CD4-positive, CD25-positive, alpha-beta regulatory T cell (primary cell): ENCODE data around the gene TMEM181. TPM values are rescaled to one million over a fixed set of nuclear protein-coding genes. Genes with fewer than 3 reads are reported as not detected.
"Not testable (repeated sequence)": the region's sequence is repeated elsewhere in the genome, so short reads cannot be mapped to it uniquely, and the experiment has no call there.

Experiments
- ATAC-seq, 2 donors: fragments of 150-1000 bp; cut with Tn5 transposase; one replicate each; pipeline ENCODE4 v1.10.0; 2021; ENCODE audit warnings: low read depth in 2 of 2, moderate number of reproducible peaks in 2 of 2, moderate library complexity in 1 of 2
- DNase-seq, 3 donors: peaks; one replicate each; pipeline versions ENCODE4 v3.0.0 to v3.0.0-alpha.2; 2012 to 2022; ENCODE audit warnings: mixed read lengths in 1 of 3
- H3K27ac ChIP-seq: one replicate; pipeline ENCODE4 v1.7.0; 2013; ENCODE audit warnings: mild to moderate bottlenecking, low read length; ENCODE audit not compliant: insufficient read depth, poor library complexity, severe bottlenecking
- H3K27me3 ChIP-seq: one replicate; pipeline ENCODE4 v1.7.0; 2013; ENCODE audit warnings: low read length; ENCODE audit not compliant: control insufficient read depth, insufficient read depth
- H3K36me3 ChIP-seq: one replicate; pipeline ENCODE4 v1.7.0; 2013; ENCODE audit warnings: mild to moderate bottlenecking, low read length, moderate library complexity; ENCODE audit not compliant: control insufficient read depth, insufficient read depth
- H3K4me1 ChIP-seq: 2 replicates; pipeline ENCODE4 v1.7.0; 2013; ENCODE audit warnings: mild to moderate bottlenecking, low read length; ENCODE audit not compliant: insufficient read depth, control insufficient read depth, poor library complexity, severe bottlenecking
- H3K4me3 ChIP-seq: one replicate; pipeline ENCODE4 v1.7.0; 2013; ENCODE audit warnings: low read depth, mild to moderate bottlenecking, low read length, moderate library complexity
- H3K9me3 ChIP-seq, 2 experiments: 1 replicate in 1 of 2; 2 replicates in 1 of 2; pipeline ENCODE4 v1.7.0; 2013; ENCODE audit warnings: low read length in 2 of 2, mild to moderate bottlenecking in 1 of 2, moderate library complexity in 1 of 2; ENCODE audit not compliant: control insufficient read depth in 2 of 2
- H3K27ac Mint-ChIP-seq, 3 donors: one replicate each; pipeline ENCODE4 v1.8.0; 2020 to 2022; ENCODE audit warnings: mild to moderate bottlenecking in 3 of 3, mixed read lengths in 3 of 3, moderate library complexity in 2 of 3
- H3K27me3 Mint-ChIP-seq: one replicate; pipeline ENCODE4 v1.8.0; 2022; ENCODE audit warnings: mild to moderate bottlenecking, mixed read lengths
- H3K36me3 Mint-ChIP-seq: one replicate; pipeline ENCODE4 v1.8.0; 2020; ENCODE audit warnings: mixed read lengths
- H3K4me1 Mint-ChIP-seq, 4 donors: one replicate each; pipeline ENCODE4 v1.8.0; 2020 to 2022; ENCODE audit warnings: mixed read lengths in 4 of 4, mild to moderate bottlenecking in 1 of 4
- H3K4me3 Mint-ChIP-seq, 4 donors: one replicate each; pipeline ENCODE4 v1.8.0; 2020 to 2022; ENCODE audit warnings: mild to moderate bottlenecking in 4 of 4, mixed read lengths in 4 of 4, moderate library complexity in 3 of 4
- H3K9me3 Mint-ChIP-seq, 7 donors: one replicate each; pipeline ENCODE4 v1.8.0; 2020 to 2022; ENCODE audit warnings: mixed read lengths in 7 of 7, mild to moderate bottlenecking in 3 of 7, moderate library complexity in 2 of 7
- polyA plus RNA-seq, 4 donors: library from polyadenylated mRNA; unstranded; fragments of 300-500 nt; fragmentation: Illumina TruSeq; gene quantifications; one replicate each; pipeline ENCODE4 v1.2.3, GENCODE V29; 2021
- total RNA-seq: library from RNA; stranded (reverse); gene quantifications from one replicate; pipeline ENCODE4 v1.2.3, GENCODE V29; 2022

TMEM181 gene
- total and polyA plus RNA-seq, 5 donors from 2014 or later, result 4.9 to 21.2 (median 5.6) TPM

DNA sequence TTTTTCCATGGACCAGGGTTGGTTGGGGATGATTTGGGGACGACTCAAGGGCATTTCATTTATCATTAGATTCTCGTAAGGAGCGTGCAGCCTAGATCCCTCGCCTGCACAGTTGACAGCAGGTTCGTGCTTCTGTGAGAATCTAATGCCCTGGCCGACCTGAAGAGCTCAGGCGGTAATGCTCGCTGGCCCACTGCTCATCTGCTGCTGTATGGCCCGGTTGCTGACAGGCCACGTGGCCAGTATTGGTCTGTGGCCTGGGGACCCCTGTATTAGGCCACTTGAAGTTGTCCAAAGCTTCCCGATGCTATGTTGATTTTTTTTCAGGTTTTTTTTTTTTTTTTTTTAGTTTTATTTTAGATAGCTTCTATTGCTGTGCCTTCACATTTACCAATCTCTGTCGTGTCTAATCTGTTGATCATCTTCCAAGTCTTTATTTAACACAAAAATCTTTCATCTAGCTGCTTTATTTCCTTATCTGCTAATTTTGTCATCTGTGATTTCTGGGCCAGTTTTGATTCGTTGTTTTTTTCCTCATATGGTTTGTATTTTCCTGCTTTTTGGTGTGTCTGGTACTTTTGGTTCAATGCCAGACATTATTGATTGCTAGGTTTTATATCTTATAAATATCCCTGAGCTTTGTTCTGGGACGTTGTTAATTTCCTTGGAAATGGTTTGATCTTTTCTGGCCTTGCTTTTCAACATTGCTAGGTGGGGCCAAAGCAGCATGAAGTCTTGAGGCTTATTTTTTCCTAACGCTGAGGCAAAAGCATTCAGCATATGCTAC lies 43.6 kb downstream of the TMEM181 start:
- Mint-ChIP-seq H3K4me1 (peaks cover 6 to 19% (median 9%) of the 10 kb centered on the region in 4 donors), H3K36me3 (peaks cover 29% of the 10 kb centered on the region), H3K27ac (peak overlapping the region in 2 of 3 donors; percentile 50 to 72), H3K4me3 (no peak overlapping the region), H3K9me3 (no peaks in the 10 kb centered on the region), H3K27me3 (no peaks in the 10 kb centered on the region)
- no peak overlapping the region for H3K27ac ChIP-seq
- H3K4me1 ChIP-seq, result no peaks in the 10 kb centered on the region
- DNase-seq, result no peak
- no peak overlapping the region for H3K4me3 ChIP-seq
- peaks cover 62% of the 10 kb centered on the region for H3K36me3 ChIP-seq
- no peaks in the 10 kb centered on the region for H3K9me3 ChIP-seq
- H3K27me3 ChIP-seq, result no peaks in the 10 kb centered on the region
- no peak for ATAC-seq

GRCh38 chr6:158604048-158604406 lies 44.1 kb downstream of the TMEM181 start:
- Histone ChIP-seq H3K9me3 (no peaks in the 10 kb centered on the region), H3K27ac (no peak overlapping the region), H3K4me1 (no peaks in the 10 kb centered on the region), H3K4me3 (no peak overlapping the region), H3K36me3 (peaks cover 65% of the 10 kb centered on the region), H3K27me3 (no peaks in the 10 kb centered on the region)
- ATAC-seq, result no peak
- DNase-seq, result no peak
- H3K9me3 Mint-ChIP-seq, result no peaks in the 10 kb centered on the region
- H3K36me3 Mint-ChIP-seq, result peaks cover 29% of the 10 kb centered on the region
- H3K4me1 Mint-ChIP-seq, result peaks cover 6 to 21% (median 9%) of the 10 kb centered on the region in 4 donors
- H3K27ac Mint-ChIP-seq, result peak overlapping the region in 1 of 3 donors; percentile 50
- no peaks in the 10 kb centered on the region for H3K27me3 Mint-ChIP-seq
- H3K4me3 Mint-ChIP-seq, result no peak overlapping the region

DNA sequence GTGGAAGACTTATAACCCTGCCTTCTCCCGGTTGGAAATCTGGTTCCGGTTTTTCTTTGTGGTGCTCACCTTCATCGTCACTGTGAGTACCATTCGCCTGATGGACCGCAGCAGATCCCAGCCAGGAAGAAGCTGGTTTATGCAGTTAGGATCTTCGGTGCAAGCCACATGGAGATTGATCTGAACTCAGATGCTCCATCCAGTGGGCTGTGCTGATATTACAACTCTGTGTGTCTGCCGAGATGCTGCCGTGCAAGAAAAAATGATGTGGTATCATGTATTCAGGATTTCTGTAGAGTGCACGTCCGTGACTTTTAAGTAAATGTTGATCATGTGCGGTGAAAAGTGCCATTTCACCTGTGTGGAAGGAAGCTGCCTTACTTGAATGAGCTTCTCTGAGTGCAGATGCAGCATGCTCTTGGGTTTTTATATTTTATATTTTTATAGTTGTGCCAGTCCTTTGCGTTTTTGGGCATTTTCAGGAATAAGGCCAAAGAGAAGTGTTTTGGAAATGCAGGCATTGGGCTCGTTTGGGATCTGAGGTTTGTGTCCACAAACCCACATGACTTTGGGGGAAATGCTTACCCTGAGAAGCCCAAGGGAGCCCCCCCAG lies 45.5 kb downstream of the TMEM181 start:
- peaks cover 6 to 21% (median 8%) of the 10 kb centered on the region in 4 donors for H3K4me1 Mint-ChIP-seq
- no peaks in the 10 kb centered on the region for H3K9me3 Mint-ChIP-seq
- no peak overlapping the region for H3K27ac Mint-ChIP-seq
- H3K27ac ChIP-seq, result no peak overlapping the region
- H3K4me3 Mint-ChIP-seq, result no peak overlapping the region
- H3K27me3 Mint-ChIP-seq, result no peaks in the 10 kb centered on the region
- peaks cover 67% of the 10 kb centered on the region for H3K36me3 ChIP-seq
- no peaks in the 10 kb centered on the region for H3K27me3 ChIP-seq
- H3K4me1 ChIP-seq, result no peaks in the 10 kb centered on the region
- peaks cover 27% of the 10 kb centered on the region for H3K36me3 Mint-ChIP-seq
- ATAC-seq, result peak; percentile 45 to 60
- peak; percentile 24 to 63 (median 47) for DNase-seq
- H3K4me3 ChIP-seq, result no peak overlapping the region
- H3K9me3 ChIP-seq, result no peaks in the 10 kb centered on the region

DNA sequence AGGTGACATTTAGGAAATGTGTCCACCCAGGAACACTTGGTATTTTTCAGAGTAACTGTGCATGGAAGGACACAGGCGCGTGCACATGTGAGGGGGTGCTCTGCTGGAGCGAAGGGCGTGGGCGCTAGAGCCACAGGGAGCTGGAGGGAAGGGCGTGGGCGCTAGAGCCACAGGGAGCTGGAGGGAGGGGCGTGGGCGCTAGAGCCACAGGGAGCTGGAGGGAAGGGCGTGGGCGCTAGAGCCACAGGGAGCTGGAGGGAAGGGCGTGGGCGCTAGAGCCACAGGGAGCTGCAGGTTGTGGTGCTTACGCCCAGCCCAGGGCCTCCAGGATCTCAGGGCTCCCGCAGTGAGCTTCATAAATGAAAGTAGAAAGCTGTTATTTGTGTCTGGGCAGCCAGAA lies 46.1 kb downstream of the TMEM181 start:
- not testable (repeated sequence) for H3K9me3 ChIP-seq, H3K4me1 ChIP-seq, H3K4me3 Mint-ChIP-seq, DNase-seq, H3K9me3 Mint-ChIP-seq, H3K27me3 Mint-ChIP-seq, ATAC-seq, H3K27ac ChIP-seq, H3K27me3 ChIP-seq, H3K27ac Mint-ChIP-seq, H3K4me3 ChIP-seq
- Mint-ChIP-seq H3K36me3 (peaks cover 33% of the 10 kb centered on the region), H3K4me1 (peaks cover 6 to 21% (median 8%) of the 10 kb centered on the region in 4 donors)
- peaks cover 73% of the 10 kb centered on the region for H3K36me3 ChIP-seq

DNA sequence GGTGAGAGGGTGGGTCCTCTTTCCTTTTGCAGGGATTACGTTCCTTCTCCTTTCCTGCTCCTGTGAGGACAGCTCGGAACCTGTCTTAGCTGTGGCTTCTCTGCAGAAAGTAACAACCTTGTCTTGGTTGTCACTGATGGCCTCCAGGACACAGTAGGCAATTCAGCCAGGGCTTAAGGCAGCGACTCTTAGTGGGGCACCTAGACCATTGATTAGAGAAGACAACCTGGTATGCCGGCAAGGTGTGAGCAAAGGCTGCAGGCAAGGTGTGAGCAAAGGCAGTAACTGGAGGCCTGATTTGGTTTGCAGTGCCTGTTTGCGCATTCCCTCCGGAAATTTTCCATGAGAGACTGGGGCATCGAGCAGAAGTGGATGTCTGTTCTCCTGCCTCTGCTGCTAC lies 47.0 kb downstream of the TMEM181 start:
- no peak overlapping the region for H3K27ac ChIP-seq
- DNase-seq, result no peak
- H3K36me3 ChIP-seq, result peaks cover 78% of the 10 kb centered on the region
- Mint-ChIP-seq H3K4me3 (no peak overlapping the region), H3K27me3 (no peaks in the 10 kb centered on the region), H3K4me1 (peaks cover 8 to 25% (median 11%) of the 10 kb centered on the region in 4 donors), H3K27ac (no peak overlapping the region), H3K9me3 (no peaks in the 10 kb centered on the region), H3K36me3 (peaks cover 38% of the 10 kb centered on the region)
- no peaks in the 10 kb centered on the region for H3K9me3 ChIP-seq
- no peak overlapping the region for H3K4me3 ChIP-seq
- H3K4me1 ChIP-seq, result no peaks in the 10 kb centered on the region
- no peak for ATAC-seq
- no peaks in the 10 kb centered on the region for H3K27me3 ChIP-seq

GRCh38 chr6:158607411-158608170 lies 47.7 kb downstream of the TMEM181 start:
- Mint-ChIP-seq H3K27ac (no peak overlapping the region), H3K27me3 (no peaks in the 10 kb centered on the region), H3K36me3 (peaks cover 39% of the 10 kb centered on the region), H3K4me1 (peaks cover 7 to 22% (median 11%) of the 10 kb centered on the region in 4 donors), H3K4me3 (no peak overlapping the region), H3K9me3 (no peaks in the 10 kb centered on the region)
- no peak for DNase-seq
- no peaks in the 10 kb centered on the region for H3K27me3 ChIP-seq
- no peak for ATAC-seq
- no peak overlapping the region for H3K4me3 ChIP-seq
- H3K9me3 ChIP-seq, result no peaks in the 10 kb centered on the region
- peaks cover 80% of the 10 kb centered on the region for H3K36me3 ChIP-seq
- H3K4me1 ChIP-seq, result no peaks in the 10 kb centered on the region
- no peak overlapping the region for H3K27ac ChIP-seq

DNA sequence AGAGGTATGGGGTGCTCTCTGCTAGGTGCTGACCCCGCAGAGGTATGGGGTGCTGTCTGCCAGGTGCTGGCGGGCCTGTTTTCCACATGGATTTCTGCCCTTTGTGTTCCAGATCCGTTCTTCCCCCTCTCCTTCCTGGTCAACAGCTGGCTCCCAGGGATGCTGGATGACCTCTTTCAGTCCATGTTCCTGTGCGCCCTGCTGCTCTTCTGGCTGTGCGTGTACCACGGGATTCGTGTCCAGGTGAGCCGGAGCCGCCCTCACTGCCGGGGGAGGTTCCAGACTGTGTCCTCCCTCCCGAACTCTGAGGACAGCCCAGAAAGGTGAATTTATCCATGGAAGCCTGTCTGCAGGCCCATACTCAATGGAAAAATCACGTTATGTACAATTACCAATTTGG lies 48.3 kb downstream of the TMEM181 start:
- no peaks in the 10 kb centered on the region for H3K27me3 Mint-ChIP-seq
- H3K4me1 Mint-ChIP-seq, result peaks cover 7 to 18% (median 11%) of the 10 kb centered on the region in 4 donors
- no peak overlapping the region for H3K27ac ChIP-seq
- H3K4me3 Mint-ChIP-seq, result no peak overlapping the region
- peaks cover 45% of the 10 kb centered on the region for H3K36me3 Mint-ChIP-seq
- H3K9me3 Mint-ChIP-seq, result no peaks in the 10 kb centered on the region
- no peaks in the 10 kb centered on the region for H3K27me3 ChIP-seq
- H3K27ac Mint-ChIP-seq, result no peak overlapping the region
- H3K36me3 ChIP-seq, result peaks cover 83% of the 10 kb centered on the region
- no peaks in the 10 kb centered on the region for H3K9me3 ChIP-seq
- no peak for ATAC-seq
- DNase-seq, result no peak
- no peaks in the 10 kb centered on the region for H3K4me1 ChIP-seq
- H3K4me3 ChIP-seq, result no peak overlapping the region
